ENCODE data around the gene FKBP1B.
A peak's percentile ranks its signal among the peaks of the same experiment; 100 is the strongest.
"Not testable (repeated sequence)": the region's sequence is repeated elsewhere in the genome, so short reads cannot be mapped to it uniquely, and the experiment has no call there.

Gene FKBP1B

DNA sequence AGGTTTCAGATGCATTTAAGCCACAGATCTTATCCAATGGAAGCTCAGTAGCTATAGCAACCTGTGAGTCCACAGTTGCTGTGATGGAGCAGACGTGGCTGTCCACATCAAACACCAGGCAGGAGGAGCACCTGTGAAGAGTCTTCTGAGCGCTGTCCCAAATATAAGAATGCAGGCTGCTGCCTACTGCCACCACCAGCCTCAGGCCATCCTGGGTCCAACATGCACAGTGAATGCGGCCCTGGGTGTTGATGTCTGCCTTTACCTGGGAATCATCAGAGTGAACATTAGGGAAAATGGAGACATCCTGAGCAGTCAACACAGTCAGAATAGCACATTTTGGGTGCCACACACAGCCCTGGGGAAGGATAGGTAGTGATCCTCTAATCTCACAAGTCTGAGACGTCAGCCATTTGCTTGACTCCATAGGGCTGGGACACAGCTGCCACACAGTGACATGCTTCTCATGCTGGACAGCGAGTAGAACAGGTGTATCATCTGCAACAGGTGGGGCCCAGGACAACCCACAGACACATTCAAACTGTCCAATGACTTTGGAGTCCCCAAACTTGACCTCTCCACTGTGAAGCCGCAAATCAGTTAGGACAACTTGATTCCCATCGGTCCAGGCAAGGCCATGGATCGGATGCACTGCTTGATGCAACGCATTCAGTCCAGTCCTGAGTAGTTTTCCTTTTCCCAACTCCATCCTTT is 10.6 kb upstream of the FKBP1B start:
- no peak; the same call in 1 of the 2 replicates for TF ChIP-seq POLR2AphosphoS5 (IDR thresholded peaks at IDR 0.05; ENCODE audit: borderline replicate concordance, low read depth, low read length)
- no peak for TF ChIP-seq FOXP2 (optimal IDR thresholded peaks at IDR 0.05; ENCODE audit: control extremely low read depth, extremely low read length, insufficient read depth)
- TF ChIP-seq EZH2 (IDR thresholded peaks at IDR 0.05), result no peak
- no peak overlapping the region for H3K9ac ChIP-seq (ENCODE audit: insufficient read length)
- H3K4me3 ChIP-seq, result no peak overlapping the region
- no peaks in the 10 kb centered on the region for H3K9me3 ChIP-seq (ENCODE audit: low read depth, low read length)
- no peak for DNase-seq (ENCODE audit: low read depth, low spot score)
- no peak overlapping the region for H3K27ac ChIP-seq
- H3K36me3 ChIP-seq (ENCODE audit: insufficient read depth, low read length), result peaks cover 43% of the 10 kb centered on the region

DNA sequence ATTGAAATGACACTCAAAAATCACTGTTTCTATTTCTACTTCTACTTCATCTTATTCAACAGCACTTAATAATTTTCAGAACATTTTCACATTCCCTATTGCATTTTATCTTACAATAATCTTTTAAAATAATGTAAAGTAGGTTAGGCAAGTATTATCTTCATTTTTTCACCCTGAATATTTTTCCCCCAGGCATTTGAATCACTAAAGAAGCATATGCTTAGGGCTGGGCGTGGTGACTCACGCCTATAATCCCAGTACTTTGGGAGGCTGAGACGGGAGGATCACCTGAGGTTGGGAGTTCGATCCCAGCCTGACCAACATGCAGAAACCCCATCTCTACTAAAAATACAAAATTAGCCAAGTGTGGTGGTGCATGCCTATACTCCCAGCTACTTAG is 9.0 kb upstream of the FKBP1B start:
- no peak overlapping the region for H3K9ac ChIP-seq (ENCODE audit: insufficient read length)
- no peak overlapping the region for H3K27ac ChIP-seq
- no peak overlapping the region for H3K4me3 ChIP-seq
- no peak for DNase-seq (ENCODE audit: low read depth, low spot score)
- TF ChIP-seq FOXP2 (optimal IDR thresholded peaks at IDR 0.05; ENCODE audit: control extremely low read depth, extremely low read length, insufficient read depth) (no peak), POLR2AphosphoS5 (IDR thresholded peaks at IDR 0.05; ENCODE audit: borderline replicate concordance, low read depth, low read length) (no peak), EZH2 (IDR thresholded peaks at IDR 0.05) (no peak)
- H3K9me3 ChIP-seq (ENCODE audit: low read depth, low read length), result no peaks in the 10 kb centered on the region
- H3K36me3 ChIP-seq (ENCODE audit: insufficient read depth, low read length), result peaks cover 40% of the 10 kb centered on the region

- H3K9me3 ChIP-seq (ENCODE audit: low read depth, low read length); H3K4me3 ChIP-seq; DNase-seq (ENCODE audit: low read depth, low spot score); H3K9ac ChIP-seq (ENCODE audit: insufficient read length); H3K27ac ChIP-seq: not testable (repeated sequence)
- H3K36me3 ChIP-seq (ENCODE audit: insufficient read depth, low read length), result peaks cover 20% of the 10 kb centered on the region
These were observed 6.4 kb upstream of the FKBP1B start for GRCh38 chr2:24043133-24043532.

DNA sequence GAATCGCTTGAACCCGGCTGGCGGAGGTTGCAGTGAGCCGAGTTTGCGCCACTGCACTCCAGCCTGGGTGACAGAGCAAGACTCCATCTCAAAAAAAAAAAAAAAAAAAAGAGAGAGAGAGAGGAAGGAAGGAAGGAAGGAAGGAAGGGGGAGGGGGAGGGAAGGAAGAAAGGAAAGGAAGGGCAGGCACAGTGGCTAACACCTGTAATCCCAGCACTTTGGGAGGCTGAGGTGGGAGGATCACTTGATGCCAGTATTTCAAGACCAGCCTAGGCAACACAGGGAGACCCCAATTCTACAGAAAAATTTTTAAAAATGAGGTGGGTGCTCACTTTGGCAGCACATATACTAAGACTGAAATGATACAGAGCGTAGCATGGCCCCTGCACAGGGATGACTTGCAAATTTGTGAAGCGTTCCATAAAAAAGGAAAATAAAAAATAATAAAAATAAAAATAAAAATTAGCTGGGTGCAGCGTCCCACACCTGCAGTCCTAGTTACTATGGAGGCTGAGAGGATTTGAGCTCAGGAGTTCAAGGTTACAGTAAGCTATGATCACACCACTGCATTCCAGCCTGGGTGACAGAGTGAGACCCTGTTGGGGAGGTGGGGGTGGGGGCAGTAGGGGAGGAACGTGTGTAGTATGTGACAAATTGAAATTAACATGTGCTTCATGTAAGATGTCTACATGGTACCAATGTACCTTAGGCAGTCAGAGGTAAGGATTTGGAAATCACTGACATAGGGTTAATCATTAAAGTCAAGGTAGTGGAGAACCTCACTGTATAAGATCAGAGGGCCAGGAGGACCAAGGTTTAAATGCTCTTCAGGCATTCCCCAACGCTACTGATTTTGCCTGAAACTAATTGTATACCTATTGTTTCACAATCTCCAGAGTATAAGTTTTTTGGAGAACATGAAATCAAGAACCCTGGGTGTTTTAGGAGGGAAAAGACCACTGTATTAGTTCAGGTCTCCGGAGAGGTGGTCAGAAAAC is 3.7 kb upstream of the FKBP1B start:
- Histone ChIP-seq H3K36me3 (ENCODE audit: insufficient read depth, low read length) (0 out of 2 replicates have a peak, but pooled peaks cover 5% of the 10 kb centered on the region), H3K9me3 (ENCODE audit: low read depth, low read length) (no peaks in the 10 kb centered on the region), H3K27ac (no peak overlapping the region), H3K9ac (ENCODE audit: insufficient read length) (peak overlapping the region; percentile 86), H3K4me3 (peak overlapping the region; percentile 92)
- no peak for DNase-seq (ENCODE audit: low read depth, low spot score)
- no peak for TF ChIP-seq FOXP2 (optimal IDR thresholded peaks at IDR 0.05; ENCODE audit: control extremely low read depth, extremely low read length, insufficient read depth)
- no peak for TF ChIP-seq POLR2AphosphoS5 (IDR thresholded peaks at IDR 0.05; ENCODE audit: borderline replicate concordance, low read depth, low read length)
- TF ChIP-seq EZH2 (IDR thresholded peaks at IDR 0.05), result no peak

DNA sequence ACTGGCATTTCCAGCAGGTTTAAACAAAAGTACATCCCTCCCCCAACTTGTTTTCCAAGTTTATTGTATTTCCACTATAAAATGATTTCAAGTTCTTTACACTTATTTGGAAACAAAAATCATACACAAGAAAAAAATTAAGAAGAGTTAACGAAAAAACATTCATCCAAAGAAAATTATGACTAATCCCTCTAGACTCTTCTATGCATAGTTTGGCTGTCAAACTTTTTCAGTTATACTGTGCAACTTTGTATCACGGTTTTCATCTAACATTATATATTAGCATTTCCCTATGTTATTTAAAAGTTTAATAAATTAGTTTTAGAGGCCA is 3.0 kb upstream of the FKBP1B start:
- H3K36me3 ChIP-seq (ENCODE audit: insufficient read depth, low read length), result 0 out of 2 replicates have a peak, but pooled peaks cover 5% of the 10 kb centered on the region
- no peaks in the 10 kb centered on the region for H3K9me3 ChIP-seq (ENCODE audit: low read depth, low read length)
- TF ChIP-seq EZH2 (IDR thresholded peaks at IDR 0.05) (no peak), POLR2AphosphoS5 (IDR thresholded peaks at IDR 0.05; ENCODE audit: borderline replicate concordance, low read depth, low read length) (no peak), FOXP2 (optimal IDR thresholded peaks at IDR 0.05; ENCODE audit: control extremely low read depth, extremely low read length, insufficient read depth) (no peak)
- no peak overlapping the region for H3K27ac ChIP-seq
- peak overlapping the region; percentile 86 for H3K9ac ChIP-seq (ENCODE audit: insufficient read length)
- no peak for DNase-seq (ENCODE audit: low read depth, low spot score)
- H3K4me3 ChIP-seq, result peak overlapping the region; percentile 92

- 0 out of 2 replicates have a peak, but pooled peaks cover 5% of the 10 kb centered on the region for H3K36me3 ChIP-seq (ENCODE audit: insufficient read depth, low read length)
- peak within 1 kb of the TSS; percentile 92 for H3K4me3 ChIP-seq
- no peaks in the 10 kb centered on the region for H3K9me3 ChIP-seq (ENCODE audit: low read depth, low read length)
- H3K9ac ChIP-seq (ENCODE audit: insufficient read length), result peak within 1 kb of the TSS; percentile 86
- peak within 1 kb of the TSS; percentile 71 for H3K27ac ChIP-seq
- peak; percentile 99 for DNase-seq (ENCODE audit: low read depth, low spot score)
- TF ChIP-seq POLR2AphosphoS5 (IDR thresholded peaks at IDR 0.05; ENCODE audit: borderline replicate concordance, low read depth, low read length) (peak; percentile 98), FOXP2 (optimal IDR thresholded peaks at IDR 0.05; ENCODE audit: control extremely low read depth, extremely low read length, insufficient read depth) (no peak), EZH2 (IDR thresholded peaks at IDR 0.05) (no peak)
These were observed 2.4 kb upstream of the FKBP1B start, which contains the start of gene WDCP for GRCh38 chr2:24046930-24047702. WDCP (minus strand) TSS chr2:24047391; CDS start chr2:24039494, 7,897 bp downstream.

GRCh38 chr2:24047703-24048033 is 1.9 kb upstream of the FKBP1B start:
- H3K27ac ChIP-seq, result peak overlapping the region; percentile 71
- no peak overlapping the region for H3K9ac ChIP-seq (ENCODE audit: insufficient read length)
- no peak for DNase-seq (ENCODE audit: low read depth, low spot score)
- no peaks in the 10 kb centered on the region for H3K9me3 ChIP-seq (ENCODE audit: low read depth, low read length)
- H3K4me3 ChIP-seq, result peak overlapping the region; percentile 60
- H3K36me3 ChIP-seq (ENCODE audit: insufficient read depth, low read length), result 0 out of 2 replicates have a peak, but pooled peaks cover 5% of the 10 kb centered on the region
- no peak for TF ChIP-seq POLR2AphosphoS5 (IDR thresholded peaks at IDR 0.05; ENCODE audit: borderline replicate concordance, low read depth, low read length)
